ENCODE data around the gene C19orf53.
A peak's percentile ranks its signal among the peaks of the same experiment; 100 is the strongest.
"Not testable (repeated sequence)": the region's sequence is repeated elsewhere in the genome, so short reads cannot be mapped to it uniquely, and the experiment has no call there.

Gene C19orf53

GRCh38 chr19:13774217-13775191 lies at the start of gene C19orf53:
Gene C19orf53, plus strand, starts transcription at chr19:13774456. Its CDS starts 22 bp downstream, at chr19:13774478.
- peak; percentile 81 for DNase-seq (ENCODE audit: low read depth, low spot score)

- DNase-seq (ENCODE audit: low read depth, low spot score): no peak
These were observed 47.9 kb upstream of the C19orf53 start for GRCh38 chr19:13726323-13726722.

- DNase-seq (ENCODE audit: low read depth, low spot score): no peak
These were observed 46.5 kb upstream of the C19orf53 start for GRCh38 chr19:13727798-13728197.

GRCh38 chr19:13729859-13730258 lies 44.4 kb upstream of the C19orf53 start:
- no peak for DNase-seq (ENCODE audit: low read depth, low spot score)

GRCh38 chr19:13731147-13731964 lies 42.9 kb upstream of the C19orf53 start:
- peak; percentile 85 for DNase-seq (ENCODE audit: low read depth, low spot score)

GRCh38 chr19:13732337-13732736 lies 41.9 kb upstream of the C19orf53 start:
- DNase-seq (ENCODE audit: low read depth, low spot score): no peak

- DNase-seq (ENCODE audit: low read depth, low spot score): no peak
These were observed 39.5 kb upstream of the C19orf53 start for GRCh38 chr19:13734751-13735150.

- DNase-seq (ENCODE audit: low read depth, low spot score): no peak
These were observed 36.2 kb upstream of the C19orf53 start for GRCh38 chr19:13738073-13738472.

GRCh38 chr19:13741893-13742292 lies 32.4 kb upstream of the C19orf53 start:
- no peak for DNase-seq (ENCODE audit: low read depth, low spot score)

- DNase-seq (ENCODE audit: low read depth, low spot score): no peak
These were observed 31.5 kb upstream of the C19orf53 start for GRCh38 chr19:13742756-13743155.

GRCh38 chr19:13744174-13744573 lies 30.1 kb upstream of the C19orf53 start:
- no peak for DNase-seq (ENCODE audit: low read depth, low spot score)

- DNase-seq (ENCODE audit: low read depth, low spot score): no peak
These were observed 27.2 kb upstream of the C19orf53 start for GRCh38 chr19:13747098-13747453.

GRCh38 chr19:13748169-13748828 lies 26.0 kb upstream of the C19orf53 start:
- no peak for DNase-seq (ENCODE audit: low read depth, low spot score)

GRCh38 chr19:13751436-13751835 lies 22.8 kb upstream of the C19orf53 start:
- DNase-seq (ENCODE audit: low read depth, low spot score): no peak

- not testable (repeated sequence) for DNase-seq (ENCODE audit: low read depth, low spot score)
These were observed 20.6 kb upstream of the C19orf53 start for GRCh38 chr19:13753622-13754021.

- no peak for DNase-seq (ENCODE audit: low read depth, low spot score)
These were observed 18.0 kb upstream of the C19orf53 start for GRCh38 chr19:13756210-13756609.

- no peak for DNase-seq (ENCODE audit: low read depth, low spot score)
These were observed 16.2 kb upstream of the C19orf53 start for GRCh38 chr19:13757805-13758772.

- no peak for DNase-seq (ENCODE audit: low read depth, low spot score)
These were observed 15.5 kb upstream of the C19orf53 start for GRCh38 chr19:13758795-13759194.

- DNase-seq (ENCODE audit: low read depth, low spot score): no peak
These were observed 12.8 kb upstream of the C19orf53 start for GRCh38 chr19:13761423-13761822.

GRCh38 chr19:13762635-13763235 lies 11.5 kb upstream of the C19orf53 start:
- no peak for DNase-seq (ENCODE audit: low read depth, low spot score)
